ENCODE data around the gene ZC3H10. TPM values are rescaled to one million over a fixed set of nuclear protein-coding genes. Genes with fewer than 3 reads are reported as not detected.
"Not testable (repeated sequence)": the region's sequence is repeated elsewhere in the genome, so short reads cannot be mapped to it uniquely, and the experiment has no call there.

Gene ZC3H10
- total RNA-seq, 8 experiments from 2014 or later = 5.8 to 11.7 (median 8.0) TPM

DNA sequence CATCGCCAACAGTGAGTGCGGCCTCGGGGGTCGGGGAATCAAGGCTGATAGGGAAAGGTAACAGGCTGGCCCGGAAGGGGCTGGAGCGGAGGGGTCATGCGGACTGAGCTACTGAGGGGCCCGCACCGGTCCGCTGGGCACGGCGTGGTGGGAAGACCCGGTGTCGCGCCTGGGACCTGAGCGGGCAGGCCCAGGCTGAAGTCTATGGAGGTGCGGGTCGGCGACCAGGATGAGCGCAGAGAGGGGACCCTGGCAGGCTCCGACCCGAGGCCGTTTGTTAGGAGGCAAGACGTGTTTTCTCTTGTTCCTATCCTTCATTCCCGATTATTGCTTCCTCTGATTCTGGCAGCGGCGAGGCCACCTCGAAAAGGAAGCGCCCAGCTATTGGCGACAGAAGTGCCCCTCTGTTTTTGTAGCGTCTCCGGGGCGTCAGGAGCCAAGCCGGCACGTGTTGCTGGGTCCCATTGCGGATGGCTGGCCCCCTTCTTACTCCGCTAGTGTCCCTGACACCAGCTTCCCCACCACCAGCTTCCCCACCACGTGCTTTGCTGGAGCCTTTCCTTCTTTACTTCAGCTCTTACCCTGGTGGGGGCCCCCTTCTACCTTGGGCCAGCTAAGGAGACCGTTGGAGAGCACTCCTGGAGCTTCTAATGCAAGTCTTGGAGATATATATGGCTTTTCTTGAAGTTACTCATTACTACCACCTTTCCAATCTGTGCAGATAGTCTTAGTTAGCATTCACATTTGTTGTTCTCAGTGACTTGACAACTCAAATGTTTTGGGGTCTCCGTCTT, 13.1 kb upstream of the ZC3H10 start:
- Histone ChIP-seq H3K4me1 (replicated peaks in 1 of 2) (peaks cover 12 to 14% of the 10 kb centered on the region in 2 donors), H3K4me3 (peak overlapping the region; percentile 64 to 71 (median 69)), H3K27ac (peak overlapping the region; percentile 46 to 63)
- 0 to 17% (median 0%) methylated on average over 1 to 15 of the region's 40 CpGs; no CpG with 5 or more reads in 1 of the 10 experiments for WGBS, 10 experiments
- in situ Hi-C loops (cut with MboI; ENCODE audit: low pct_unique_long_range_greater_than_20kb in 2 of 9, low sequenced_read_pairs in 9 of 9, unreplicated experiment in 9 of 9) = no loop called here
- peak; percentile 5 to 18 (median 12) for ATAC-seq (replicated peaks in 6 of 8)

DNA sequence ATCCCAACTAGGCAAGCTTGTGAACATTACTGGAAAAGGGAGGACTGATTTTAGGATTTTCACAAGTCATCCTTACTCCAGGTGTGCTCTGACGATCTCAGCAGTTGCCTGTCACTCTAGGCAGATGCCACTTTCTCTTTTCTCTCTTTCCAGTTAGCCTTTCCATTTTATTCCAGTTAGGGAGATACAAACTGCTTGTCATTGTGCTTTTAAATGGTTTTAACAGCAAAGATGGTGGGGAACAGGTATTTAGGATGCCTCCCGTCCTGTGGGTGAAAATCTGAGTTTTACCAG, 12.5 kb upstream of the ZC3H10 start:
- no peak overlapping the region for H3K27ac ChIP-seq
- peaks cover 12 to 14% of the 10 kb centered on the region in 2 donors for H3K4me1 ChIP-seq (replicated peaks in 1 of 2)
- no peak for ATAC-seq (replicated peaks in 6 of 8)
- whole genome bisulfite sequencing, 10 experiments = 0 to 45% (median 12%) methylated on average over 1 to 2 of the region's 2 CpGs; no CpG with 5 or more reads in 2 of the 10 experiments
- peak overlapping the region; percentile 64 to 71 (median 69) for H3K4me3 ChIP-seq
- in situ Hi-C loops (cut with MboI; ENCODE audit: low pct_unique_long_range_greater_than_20kb in 2 of 9, low sequenced_read_pairs in 9 of 9, unreplicated experiment in 9 of 9) = no loop called here

DNA sequence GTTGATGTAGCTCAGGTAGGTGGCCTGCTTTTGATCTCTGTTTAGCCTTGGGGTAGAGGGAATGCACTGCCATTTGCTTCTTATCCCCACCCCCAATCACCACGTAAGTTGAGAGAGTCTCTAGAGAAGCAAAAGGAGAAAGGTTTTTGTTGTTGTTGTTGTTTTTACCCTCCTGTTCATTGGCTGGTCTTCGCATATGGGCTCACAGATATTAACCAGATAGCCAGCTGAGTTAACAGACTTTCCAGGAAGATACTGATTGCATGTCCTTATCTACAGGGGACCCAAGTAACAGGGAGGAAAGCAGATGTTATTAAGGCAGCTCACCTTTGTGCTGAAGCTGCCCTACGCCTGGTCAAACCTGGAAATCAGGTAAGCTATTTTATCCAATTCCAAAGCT, 10.8 kb upstream of the ZC3H10 start:
- Histone ChIP-seq H3K4me1 (replicated peaks in 1 of 2) (peaks cover 12 to 14% of the 10 kb centered on the region in 2 donors), H3K4me3 (no peak overlapping the region), H3K27ac (no peak overlapping the region)
- in situ Hi-C loops (cut with MboI; ENCODE audit: low pct_unique_long_range_greater_than_20kb in 2 of 9, low sequenced_read_pairs in 9 of 9, unreplicated experiment in 9 of 9) = no loop called here
- ATAC-seq (replicated peaks in 6 of 8) = no peak
- 83 to 100% (median 100%) methylated on average over 1 to 3 of the region's 3 CpGs; no CpG with 5 or more reads in 2 of the 10 experiments for WGBS, 10 experiments

DNA sequence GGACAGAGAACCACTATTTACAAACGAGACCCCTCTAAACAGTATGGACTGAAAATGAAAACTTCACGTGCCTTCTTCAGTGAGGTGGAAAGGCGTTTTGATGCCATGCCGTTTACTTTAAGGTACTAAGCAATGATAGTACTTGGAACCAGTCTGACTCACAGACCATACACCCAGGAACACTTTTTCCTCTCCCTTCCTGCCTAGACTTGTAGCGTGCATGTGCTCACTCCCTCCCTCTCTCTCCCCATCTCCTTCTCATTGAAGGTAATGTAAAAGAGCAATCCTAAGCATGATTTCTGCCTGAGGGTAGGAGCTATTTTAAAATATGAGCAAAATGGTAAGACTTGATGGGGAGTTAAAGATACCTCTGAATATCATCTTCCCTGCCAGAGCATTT, 7.5 kb upstream of the ZC3H10 start:
- WGBS, 10 experiments = 61 to 100% (median 94%) methylated on average over 2 to 5 of the region's 5 CpGs; no CpG with 5 or more reads in 1 of the 10 experiments
- H3K4me3 ChIP-seq = no peak overlapping the region
- in situ Hi-C loops (cut with MboI; ENCODE audit: low pct_unique_long_range_greater_than_20kb in 2 of 9, low sequenced_read_pairs in 9 of 9, unreplicated experiment in 9 of 9) = no loop called here
- no peak for ATAC-seq (replicated peaks in 6 of 8)
- H3K4me1 ChIP-seq (replicated peaks in 1 of 2) = peaks cover 6 to 10% of the 10 kb centered on the region in 2 donors
- H3K27ac ChIP-seq = no peak overlapping the region

DNA sequence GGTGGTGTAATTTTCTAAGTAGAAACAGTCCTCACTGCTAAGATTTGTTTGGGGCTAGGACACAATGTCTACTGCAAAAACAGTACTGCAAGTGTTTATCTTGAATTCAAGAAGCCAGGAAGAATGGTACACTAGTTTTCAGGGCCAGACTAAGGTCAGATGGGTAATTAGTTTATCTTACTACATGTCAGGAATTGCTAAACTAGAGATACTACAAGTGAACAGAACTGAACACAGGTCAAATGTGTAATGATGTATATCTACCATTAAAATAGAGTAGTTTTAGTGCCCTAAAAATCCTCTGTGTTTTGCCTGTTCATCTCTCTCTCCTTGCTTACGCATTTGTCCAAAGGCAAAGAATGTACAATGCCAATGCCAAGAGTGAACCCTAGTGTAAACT, 4.0 kb upstream of the ZC3H10 start:
- Histone ChIP-seq H3K4me1 (replicated peaks in 1 of 2) (peaks cover 2 to 7% of the 10 kb centered on the region in 2 donors), H3K4me3 (no peak overlapping the region), H3K27ac (no peak overlapping the region)
- no peak for ATAC-seq (replicated peaks in 6 of 8)
- 78 to 100% (median 93%) methylated on average over 1 of the region's 1 CpG; no CpG with 5 or more reads in 4 of the 10 experiments for WGBS, 10 experiments
- in situ Hi-C loops (cut with MboI; ENCODE audit: low pct_unique_long_range_greater_than_20kb in 2 of 9, low sequenced_read_pairs in 9 of 9, unreplicated experiment in 9 of 9) = no loop called here

DNA sequence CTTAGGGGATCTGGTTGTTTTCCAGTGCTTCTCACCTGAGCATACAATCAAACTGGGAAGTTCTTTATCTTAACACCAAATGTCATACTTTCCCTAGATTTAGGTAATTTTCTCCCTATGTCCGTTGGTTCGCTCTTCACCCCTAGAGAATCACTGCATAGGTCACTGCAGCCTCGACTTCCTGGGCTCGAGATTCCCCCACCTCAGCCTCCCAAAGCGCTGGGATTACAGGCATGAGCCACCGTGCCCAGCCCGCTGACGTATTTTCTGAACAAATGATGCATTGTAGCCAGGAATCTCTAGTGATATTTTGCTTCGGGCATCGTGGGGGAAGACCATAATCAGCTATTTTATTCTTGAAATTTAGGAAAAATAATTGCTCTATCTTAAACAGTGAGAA, 2.7 kb upstream of the ZC3H10 start:
- no peak for ATAC-seq (replicated peaks in 6 of 8)
- in situ Hi-C loops (cut with MboI; ENCODE audit: low pct_unique_long_range_greater_than_20kb in 2 of 9, low sequenced_read_pairs in 9 of 9, unreplicated experiment in 9 of 9) = no loop called here
- H3K4me1 ChIP-seq (replicated peaks in 1 of 2) = peaks cover 9 to 15% of the 10 kb centered on the region in 2 donors
- no peak overlapping the region for H3K27ac ChIP-seq
- WGBS, 10 experiments = 25 to 83% (median 67%) methylated on average over 1 to 10 of the region's 10 CpGs; no CpG with 5 or more reads in 1 of the 10 experiments
- H3K4me3 ChIP-seq = peak overlapping the region; percentile 73 to 95 (median 77)

DNA sequence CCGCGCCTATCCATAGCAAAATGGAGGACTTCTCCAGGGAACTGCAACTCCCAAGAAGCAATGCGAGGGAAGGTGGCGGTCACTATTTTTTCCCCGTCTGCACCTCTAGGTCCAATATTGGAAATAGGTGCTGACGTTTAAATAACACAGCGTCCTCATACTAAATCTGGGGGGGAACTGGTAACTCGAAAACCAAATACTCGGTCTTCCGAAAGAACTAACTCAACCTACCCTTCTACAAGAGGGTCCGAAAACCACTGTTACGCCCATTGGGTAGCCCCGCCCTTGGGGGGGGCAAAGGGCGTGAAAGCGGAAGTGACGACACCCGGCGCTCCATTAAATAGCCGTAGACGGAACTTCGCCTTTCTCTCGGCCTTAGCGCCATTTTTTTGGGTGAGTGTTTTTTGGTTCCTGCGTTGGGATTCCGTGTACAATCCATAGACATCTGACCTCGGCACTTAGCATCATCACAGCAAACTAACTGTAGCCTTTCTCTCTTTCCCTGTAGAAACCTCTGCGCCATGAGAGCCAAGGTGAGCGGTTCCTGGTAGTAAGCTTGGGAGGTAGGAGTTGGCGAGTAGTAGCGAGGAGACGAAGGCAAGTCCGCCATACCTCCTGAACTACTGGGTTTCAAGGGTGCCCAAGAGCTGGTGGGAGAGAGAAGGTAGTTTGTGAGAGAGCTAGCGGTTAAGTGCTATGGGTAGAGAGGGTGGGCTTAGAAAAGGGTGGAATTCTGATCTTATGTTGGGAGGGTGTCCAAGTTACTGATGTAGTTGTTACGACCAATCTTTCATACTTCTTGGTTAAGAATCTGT, 1.6 kb upstream of the ZC3H10 start, which contains the start of gene RPL41:
RPL41 (plus strand) TSS at position 367 of the 815 bp plus-strand sequence.
- peaks cover 9 to 15% of the 10 kb centered on the region in 2 donors for H3K4me1 ChIP-seq (replicated peaks in 1 of 2)
- H3K27ac ChIP-seq = peak within 1 kb of the TSS; percentile 87 to 93
- in situ Hi-C loops (cut with MboI; ENCODE audit: low pct_unique_long_range_greater_than_20kb in 2 of 9, low sequenced_read_pairs in 9 of 9, unreplicated experiment in 9 of 9) = no loop called here
- peak; percentile 26 to 47 (median 38) for ATAC-seq (replicated peaks in 6 of 8)
- WGBS, 10 experiments = 0 to 8% (median 0%) methylated on average over 2 to 16 of the region's 34 CpGs
- H3K4me3 ChIP-seq = peak within 1 kb of the TSS; percentile 73 to 95 (median 77)

DNA sequence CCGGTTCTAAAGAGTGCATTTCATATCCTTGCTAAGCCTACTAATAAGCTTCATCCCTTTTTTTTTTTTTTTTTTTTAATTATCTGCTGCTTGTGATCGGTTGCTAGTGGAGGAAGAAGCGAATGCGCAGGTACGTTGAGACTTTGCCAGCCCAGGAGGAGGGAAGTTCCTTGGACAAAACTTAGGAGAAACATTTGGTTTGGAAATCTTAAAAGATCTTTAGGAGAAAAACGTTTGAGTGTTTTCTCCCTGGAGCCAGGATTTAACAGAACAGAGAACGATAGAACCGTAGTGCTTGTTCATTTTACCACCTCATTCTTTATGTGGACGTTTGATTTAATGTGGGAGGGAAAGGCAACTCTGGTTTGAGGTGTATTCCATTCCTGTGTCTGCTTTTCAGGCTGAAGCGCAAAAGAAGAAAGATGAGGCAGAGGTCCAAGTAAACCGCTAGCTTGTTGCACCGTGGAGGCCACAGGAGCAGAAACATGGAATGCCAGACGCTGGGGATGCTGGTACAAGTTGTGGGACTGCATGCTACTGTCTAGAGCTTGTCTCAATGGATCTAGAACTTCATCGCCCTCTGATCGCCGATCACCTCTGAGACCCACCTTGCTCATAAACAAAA, 872 bp upstream of the ZC3H10 start:
- in situ Hi-C loops (cut with MboI; ENCODE audit: low pct_unique_long_range_greater_than_20kb in 2 of 9, low sequenced_read_pairs in 9 of 9, unreplicated experiment in 9 of 9); ATAC-seq (replicated peaks in 6 of 8): not testable (repeated sequence)
- peak overlapping the region; percentile 73 to 95 (median 77) for H3K4me3 ChIP-seq

DNA sequence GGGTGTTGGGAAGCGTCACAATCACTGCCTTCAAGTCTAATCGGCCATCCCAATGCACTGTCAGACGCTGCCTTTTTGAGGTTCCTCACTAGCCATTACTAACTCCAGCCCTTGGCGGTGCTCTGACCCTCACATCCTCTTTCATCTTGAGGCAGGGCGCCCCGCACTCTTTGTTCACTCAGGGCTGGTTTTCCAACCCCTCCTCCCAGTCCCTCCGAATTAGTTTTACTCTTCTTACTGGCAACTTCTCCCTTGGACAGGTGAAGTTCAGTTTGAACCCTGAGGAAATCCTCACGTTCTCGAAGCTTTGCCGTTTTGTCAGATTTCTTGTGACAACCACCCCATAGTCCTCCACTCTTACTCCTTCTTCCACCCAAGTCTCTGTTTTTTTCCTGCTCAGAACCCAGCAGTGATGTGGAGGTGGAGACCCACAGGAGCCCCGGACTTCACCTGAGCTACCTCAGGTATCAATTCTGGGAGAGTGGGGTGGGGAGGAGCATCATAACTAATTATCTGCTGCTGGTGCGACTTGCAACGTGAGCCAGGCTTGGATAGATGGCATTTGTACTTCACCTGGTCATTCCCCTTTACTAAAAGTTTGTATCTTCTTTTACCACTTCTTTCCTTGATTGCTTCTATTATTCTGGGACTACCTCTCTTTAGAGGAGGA, 757 bp downstream of the ZC3H10 start:
- WGBS, 10 experiments = 0 to 23% (median 7%) methylated on average over 1 to 8 of the region's 13 CpGs
- peaks cover 9 to 15% of the 10 kb centered on the region in 2 donors for H3K4me1 ChIP-seq (replicated peaks in 1 of 2)
- H3K4me3 ChIP-seq = peak overlapping the region; percentile 73 to 95 (median 77)
- in situ Hi-C loops (cut with MboI; ENCODE audit: low pct_unique_long_range_greater_than_20kb in 2 of 9, low sequenced_read_pairs in 9 of 9, unreplicated experiment in 9 of 9) = no loop called here
- ATAC-seq (replicated peaks in 6 of 8) = no peak
- H3K27ac ChIP-seq = peak overlapping the region; percentile 81 to 84

More for the DNA sequence above, 872 bp upstream of the ZC3H10 start:
- Histone ChIP-seq H3K4me1 (replicated peaks in 1 of 2) (peaks cover 9 to 15% of the 10 kb centered on the region in 2 donors), H3K27ac (peak overlapping the region; percentile 87 to 93)
- 0 to 20% (median 0%) methylated on average over 1 to 9 of the region's 16 CpGs for WGBS, 10 experiments

DNA sequence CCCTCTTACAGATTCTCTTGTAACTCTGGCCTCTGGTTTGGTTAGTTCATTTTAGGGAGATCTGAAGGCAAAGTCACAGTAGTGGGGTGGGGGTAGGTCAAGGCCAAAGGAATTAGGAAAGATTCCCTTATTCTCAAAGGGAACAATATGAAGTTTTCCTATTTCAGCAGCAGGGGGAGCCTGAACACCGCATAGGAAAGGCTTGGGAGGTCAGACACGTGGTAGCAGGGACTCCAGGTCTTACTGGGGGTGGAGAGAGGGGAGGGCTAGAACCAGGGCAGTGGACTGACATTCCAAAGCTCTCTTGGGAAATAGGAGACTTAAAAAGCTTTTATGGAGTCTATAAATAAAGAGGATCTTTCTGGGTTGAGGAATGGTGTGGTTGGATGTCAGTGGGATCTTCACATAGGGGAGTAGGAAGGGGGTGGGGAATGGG, 1.3 kb downstream of the ZC3H10 start:
- in situ Hi-C loops (cut with MboI; ENCODE audit: low pct_unique_long_range_greater_than_20kb in 2 of 9, low sequenced_read_pairs in 9 of 9, unreplicated experiment in 9 of 9) = no loop called here
- H3K4me1 ChIP-seq (replicated peaks in 1 of 2) = peaks cover 9 to 15% of the 10 kb centered on the region in 2 donors
- 0 to 5% (median 0%) methylated on average over 1 to 2 of the region's 2 CpGs; no CpG with 5 or more reads in 6 of the 10 experiments for WGBS, 10 experiments
- peak overlapping the region; percentile 73 to 95 (median 77) for H3K4me3 ChIP-seq
- no peak overlapping the region for H3K27ac ChIP-seq
- ATAC-seq (replicated peaks in 6 of 8) = peak in 5 of 8 experiments; percentile 1 to 14 (median 8)

DNA sequence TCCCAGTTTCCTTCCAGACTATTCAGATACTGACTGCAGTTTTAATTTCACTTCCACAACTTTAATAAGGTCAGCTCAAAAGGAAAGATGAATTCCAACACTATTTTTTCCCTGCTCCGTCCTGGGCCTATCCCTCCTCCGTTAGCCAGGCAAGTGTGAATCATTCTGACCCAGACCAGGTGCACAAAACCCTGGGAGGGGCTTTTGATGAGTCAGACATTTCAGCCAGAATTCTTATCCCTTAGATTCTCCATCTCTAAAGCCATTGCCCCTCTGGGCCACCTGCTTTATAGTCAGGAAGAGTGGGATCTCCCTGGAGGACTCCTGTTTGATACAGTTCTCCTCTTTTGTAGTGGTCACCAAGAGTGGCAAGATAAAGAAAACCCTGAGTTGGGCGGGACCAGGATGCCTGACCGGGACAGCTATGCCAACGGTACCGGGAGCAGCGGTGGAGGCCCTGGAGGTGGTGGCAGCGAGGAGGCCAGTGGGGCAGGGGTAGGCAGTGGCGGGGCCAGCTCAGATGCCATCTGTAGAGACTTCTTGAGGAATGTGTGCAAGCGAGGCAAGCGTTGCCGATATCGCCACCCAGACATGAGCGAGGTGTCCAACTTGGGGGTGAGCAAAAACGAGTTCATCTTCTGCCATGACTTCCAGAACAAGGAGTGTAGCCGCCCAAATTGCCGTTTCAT, 2.2 kb downstream of the ZC3H10 start:
- no peak for ATAC-seq (replicated peaks in 6 of 8)
- in situ Hi-C loops (cut with MboI; ENCODE audit: low pct_unique_long_range_greater_than_20kb in 2 of 9, low sequenced_read_pairs in 9 of 9, unreplicated experiment in 9 of 9) = loop anchor here in 1 of 9 experiments (10.0 kb wide), 1 partner anchor 344 kb away; the partner anchor contains the start of gene SPRYD4
- 49 to 100% (median 98%) methylated on average over 1 to 11 of the region's 17 CpGs; no CpG with 5 or more reads in 3 of the 10 experiments for WGBS, 10 experiments
- H3K4me1 ChIP-seq (replicated peaks in 1 of 2) = peaks cover 9 to 14% of the 10 kb centered on the region in 2 donors
- H3K27ac ChIP-seq = no peak overlapping the region
- H3K4me3 ChIP-seq = no peak overlapping the region
